ENCODE data around the gene POLL.
"Not testable (repeated sequence)": the region's sequence is repeated elsewhere in the genome, so short reads cannot be mapped to it uniquely, and the experiment has no call there.

POLL gene

DNA sequence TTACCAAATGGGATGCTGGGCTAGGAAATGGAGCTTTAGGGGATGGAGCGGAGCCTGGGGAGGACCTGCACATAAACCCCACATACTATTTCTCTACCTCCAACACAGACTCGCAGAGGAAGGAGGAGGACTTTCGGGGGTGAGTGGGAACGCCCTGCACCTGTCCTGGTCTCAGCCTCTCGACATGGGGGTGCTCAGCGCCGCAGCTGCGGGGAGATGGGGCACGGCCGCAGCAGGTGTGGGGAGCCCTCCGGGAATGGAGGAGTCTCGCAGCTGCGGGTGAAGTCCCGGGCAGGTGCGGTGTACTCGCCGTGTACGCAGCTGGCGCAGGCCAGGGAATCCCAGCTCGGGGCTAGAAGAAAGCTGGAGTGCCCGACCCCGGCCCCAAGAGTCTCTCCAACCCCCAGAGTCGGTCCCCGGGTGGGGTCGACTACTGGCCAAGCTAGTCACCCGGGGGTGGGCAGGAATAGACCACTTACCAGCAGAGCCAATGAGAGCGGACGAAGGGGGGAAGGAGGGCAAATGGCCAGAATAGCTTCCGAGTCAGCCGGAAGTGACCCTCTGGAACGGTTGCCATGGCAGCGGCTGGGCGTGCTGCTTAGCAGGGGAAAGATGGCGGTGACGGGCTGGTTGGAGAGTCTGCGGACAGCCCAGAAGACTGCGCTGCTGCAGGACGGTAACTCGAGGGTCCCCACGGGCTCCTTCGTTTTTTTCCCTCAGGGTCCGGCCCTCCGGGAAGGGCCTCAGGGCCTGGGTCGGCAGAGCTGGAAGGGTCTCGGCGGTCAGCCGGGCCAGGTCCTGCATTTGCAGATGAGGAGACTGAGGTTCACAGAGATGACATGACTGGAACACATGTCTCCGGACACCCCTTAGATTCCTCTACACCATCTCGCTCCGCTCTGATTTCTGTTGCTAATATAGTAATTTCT is at the start of gene POLL, which contains the start of gene DPCD:
TSS of gene POLL (minus strand) at position 533 of the 929 bp plus-strand sequence. CDS start 897 bp downstream, outside the sequence.
TSS of gene DPCD (plus strand) at position 597 of the 929 bp plus-strand sequence. CDS start at position 613, 16 bp downstream.
- DNase-seq (ENCODE audit: low spot score) = peak; percentile 98

DNA sequence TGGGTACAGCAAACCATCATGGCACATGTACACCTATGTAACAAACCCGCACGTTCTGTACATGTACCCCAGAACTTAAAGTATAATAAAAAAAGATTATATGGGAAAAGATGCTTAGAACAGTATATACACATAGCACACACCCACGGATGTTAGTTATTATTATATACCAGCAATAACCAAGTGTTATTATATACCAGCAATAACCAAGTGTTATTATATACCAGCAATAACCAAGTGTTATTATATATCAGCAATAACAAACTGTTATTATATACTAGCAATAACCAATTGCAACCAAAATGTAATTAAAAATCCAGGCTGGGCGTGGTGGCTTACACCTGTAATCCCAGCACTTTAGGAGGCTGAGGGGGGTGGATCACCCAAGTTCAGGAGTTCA is 45.5 kb upstream of the POLL start:
- not testable (repeated sequence) for DNase-seq (ENCODE audit: low spot score)

DNA sequence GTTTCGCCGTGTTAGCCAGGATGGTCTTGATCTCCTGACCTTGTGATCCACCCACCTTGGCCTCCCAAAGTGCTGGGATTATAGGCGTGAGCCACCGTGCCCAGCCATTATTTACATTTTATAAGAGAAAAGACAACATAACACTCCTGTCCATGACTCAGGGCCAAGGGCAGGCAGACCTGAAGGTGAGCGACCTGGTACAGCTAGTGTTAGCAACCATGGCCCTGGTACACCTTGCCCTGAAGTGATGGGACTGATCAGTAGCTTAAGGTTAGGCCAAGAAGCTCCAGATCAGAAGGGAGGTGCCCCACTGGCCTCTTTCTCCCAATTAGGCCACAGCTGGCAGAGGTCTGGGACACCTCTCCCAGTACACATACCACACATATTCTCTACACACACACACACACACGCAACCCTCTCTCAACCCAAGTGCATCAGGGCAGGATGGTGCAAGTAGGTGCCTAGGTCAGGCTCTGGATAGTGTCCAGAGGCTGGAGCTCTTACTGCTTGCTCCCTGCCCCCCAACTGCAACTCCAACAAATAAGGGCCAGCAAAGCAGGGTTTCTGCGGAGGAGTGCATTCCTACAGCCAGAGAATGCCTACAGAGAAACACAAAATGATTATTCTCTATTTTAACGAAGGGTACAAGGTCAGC is 43.9 kb upstream of the POLL start:
- DNase-seq (ENCODE audit: low spot score) = no peak

DNA sequence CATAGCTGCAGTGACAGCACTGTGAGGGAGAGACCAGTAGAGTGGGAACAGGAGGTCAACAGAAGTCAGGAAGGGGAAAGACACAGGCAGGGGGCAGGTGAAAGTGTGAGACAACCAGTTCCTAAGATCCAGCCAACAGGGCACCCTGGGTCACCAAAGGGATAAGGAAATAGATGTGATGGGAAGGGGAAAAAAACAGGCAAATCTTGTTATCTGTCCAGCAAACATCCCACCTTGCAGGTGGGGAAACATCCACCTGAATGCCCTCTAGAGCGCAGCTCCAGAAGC is 42.5 kb upstream of the POLL start:
- DNase-seq (ENCODE audit: low spot score) = no peak

DNA sequence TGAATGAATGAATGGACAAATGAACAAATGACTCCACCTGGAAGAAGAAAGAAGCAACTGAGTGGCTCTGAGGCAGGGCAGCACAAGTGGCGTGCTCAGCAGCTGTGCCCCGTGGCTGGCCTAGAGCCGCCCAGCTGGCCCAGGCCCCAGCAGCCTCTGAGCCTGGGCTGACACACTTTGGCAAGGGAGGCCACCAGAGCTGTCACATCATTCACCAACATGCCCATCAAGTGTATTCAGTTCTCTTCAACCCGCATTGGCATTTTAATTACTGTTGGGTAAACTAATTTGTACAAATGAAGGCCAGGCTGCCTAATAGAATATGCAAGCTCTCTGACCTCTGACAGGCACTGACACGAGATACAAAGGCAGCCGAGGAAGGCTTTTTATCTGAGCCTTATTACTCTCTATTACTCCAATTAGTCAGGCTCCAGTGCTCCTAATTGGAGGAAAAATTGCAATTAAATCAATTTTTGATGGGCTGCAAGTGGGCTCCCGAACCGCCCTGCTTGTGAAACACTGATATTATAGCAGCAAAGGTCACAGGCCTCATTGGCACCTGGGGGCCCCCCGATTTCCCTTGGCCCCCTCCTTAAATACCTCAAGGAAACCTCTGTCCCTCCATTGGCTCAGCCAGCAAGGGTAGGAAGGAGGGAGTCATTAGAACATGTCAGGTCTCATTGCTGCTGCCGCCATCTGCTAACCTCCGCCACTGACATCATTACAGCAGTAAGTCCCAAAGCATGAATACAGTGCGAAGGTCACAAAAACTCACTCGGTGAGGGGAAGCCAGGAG is 42.0 kb upstream of the POLL start:
- DNase-seq (ENCODE audit: low spot score) = no peak

DNA sequence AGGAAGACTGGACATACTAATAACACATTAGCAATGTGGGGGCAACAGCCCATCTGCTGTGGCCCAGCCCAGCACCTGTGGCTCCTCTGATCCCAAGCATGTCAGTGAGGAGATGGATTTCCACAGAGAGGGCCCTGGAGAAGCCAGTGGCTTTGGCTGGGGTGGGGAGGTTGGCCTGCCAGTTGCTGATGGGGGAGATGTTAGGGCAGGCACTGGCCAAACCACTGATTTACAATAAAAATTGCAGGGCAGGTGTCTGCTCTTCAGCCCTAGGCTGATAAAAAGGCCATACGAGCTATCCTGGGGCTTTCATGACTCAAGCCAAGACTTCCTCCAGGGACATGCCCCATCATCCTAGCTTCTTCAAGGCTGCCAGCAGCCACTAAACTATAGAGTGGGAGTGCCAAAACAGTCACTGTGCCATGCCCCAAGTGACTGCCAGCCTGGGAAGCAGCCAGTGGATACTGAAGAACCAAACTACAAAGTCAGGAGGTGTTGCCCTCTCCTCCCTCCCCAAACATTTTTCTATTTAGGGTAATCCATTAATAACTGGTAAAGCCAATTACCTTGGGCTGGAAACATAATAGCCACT is 37.9 kb upstream of the POLL start:
- DNase-seq (ENCODE audit: low spot score) = no peak

DNA sequence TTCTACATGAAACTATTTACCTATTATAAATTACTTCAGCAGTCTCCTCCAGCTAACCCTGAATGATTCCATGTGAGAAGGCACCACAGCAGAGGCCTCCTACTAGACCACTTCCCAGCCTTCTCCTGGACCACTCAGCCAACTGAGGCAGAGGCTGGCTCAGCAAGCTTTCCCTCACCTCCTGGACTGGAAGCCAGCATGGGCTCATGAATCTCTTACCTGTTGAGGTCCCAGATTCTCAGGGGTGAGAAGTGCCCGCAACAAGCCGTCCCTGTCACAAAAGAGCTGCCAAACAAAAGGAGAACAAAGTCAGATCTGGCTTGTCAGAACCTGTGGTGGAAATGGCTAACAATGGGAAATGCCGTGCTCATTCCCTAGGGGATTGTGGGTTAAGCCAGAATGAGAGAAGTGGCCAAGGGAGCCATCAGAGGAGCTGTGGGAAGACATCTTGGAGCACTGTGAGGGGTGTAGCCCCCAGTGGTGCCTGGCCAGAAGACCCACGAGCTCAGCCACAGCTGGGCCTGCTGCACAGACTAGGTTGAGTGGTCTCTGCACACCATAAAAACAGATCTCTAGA is 36.6 kb upstream of the POLL start:
- no peak for DNase-seq (ENCODE audit: low spot score)

DNA sequence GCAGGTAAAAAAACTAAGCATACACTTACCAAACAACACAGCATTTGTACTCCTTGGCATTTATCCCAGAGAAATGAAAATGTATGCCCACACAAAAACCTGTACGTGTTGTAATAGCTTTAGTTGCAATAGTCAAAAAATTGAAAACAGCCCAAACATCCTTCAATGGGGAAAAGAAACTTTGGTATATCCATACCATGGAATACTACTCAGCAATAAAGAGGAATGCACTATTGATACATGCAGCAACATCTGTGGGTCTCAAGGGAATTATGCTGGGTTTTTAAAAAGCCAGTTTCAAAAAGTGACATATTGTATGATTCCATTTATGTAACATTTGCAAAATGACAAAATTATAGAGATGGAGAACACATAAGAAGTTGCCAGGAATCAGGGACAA is 35.5 kb upstream of the POLL start:
- no peak for DNase-seq (ENCODE audit: low spot score)

DNA sequence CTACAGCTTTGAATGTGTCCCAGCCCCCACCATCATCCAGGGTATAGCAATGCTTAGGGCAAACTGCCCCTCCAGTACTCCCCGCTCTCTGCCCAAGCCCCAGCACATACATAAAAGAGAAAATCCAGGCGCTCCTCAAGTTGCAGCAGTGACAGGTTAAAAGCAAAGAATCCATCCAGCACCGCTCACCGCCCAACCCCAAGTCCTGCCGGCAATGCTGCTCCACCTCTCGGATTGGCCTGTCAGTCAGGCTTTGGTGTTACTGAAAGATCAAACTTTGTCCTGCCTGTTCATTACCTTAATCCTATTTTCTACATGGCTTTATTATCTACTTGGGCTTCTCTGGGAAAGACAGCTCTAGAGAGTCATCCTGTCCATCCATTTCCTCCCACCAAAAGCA is 31.9 kb upstream of the POLL start:
- DNase-seq (ENCODE audit: low spot score) = no peak

DNA sequence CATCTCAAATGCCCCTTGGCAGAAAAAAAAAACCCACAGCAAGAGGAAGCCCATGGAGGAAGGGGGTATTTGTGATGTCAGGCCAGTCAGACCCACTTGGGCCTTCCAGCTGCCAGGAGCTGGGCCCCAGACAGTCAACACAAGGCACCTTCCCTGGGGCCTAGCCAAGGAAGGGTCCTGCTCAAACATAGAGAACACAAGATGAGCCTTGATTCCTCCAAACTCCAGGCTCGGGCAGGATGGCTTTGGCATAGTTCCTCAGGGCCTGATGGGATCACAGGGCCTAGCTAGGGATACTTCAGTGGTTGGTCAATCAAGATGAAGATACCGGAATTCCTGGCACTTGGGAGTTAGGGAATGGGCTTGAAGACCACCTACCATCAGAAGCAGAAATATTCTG is 30.8 kb upstream of the POLL start:
- no peak for DNase-seq (ENCODE audit: low spot score)

DNA sequence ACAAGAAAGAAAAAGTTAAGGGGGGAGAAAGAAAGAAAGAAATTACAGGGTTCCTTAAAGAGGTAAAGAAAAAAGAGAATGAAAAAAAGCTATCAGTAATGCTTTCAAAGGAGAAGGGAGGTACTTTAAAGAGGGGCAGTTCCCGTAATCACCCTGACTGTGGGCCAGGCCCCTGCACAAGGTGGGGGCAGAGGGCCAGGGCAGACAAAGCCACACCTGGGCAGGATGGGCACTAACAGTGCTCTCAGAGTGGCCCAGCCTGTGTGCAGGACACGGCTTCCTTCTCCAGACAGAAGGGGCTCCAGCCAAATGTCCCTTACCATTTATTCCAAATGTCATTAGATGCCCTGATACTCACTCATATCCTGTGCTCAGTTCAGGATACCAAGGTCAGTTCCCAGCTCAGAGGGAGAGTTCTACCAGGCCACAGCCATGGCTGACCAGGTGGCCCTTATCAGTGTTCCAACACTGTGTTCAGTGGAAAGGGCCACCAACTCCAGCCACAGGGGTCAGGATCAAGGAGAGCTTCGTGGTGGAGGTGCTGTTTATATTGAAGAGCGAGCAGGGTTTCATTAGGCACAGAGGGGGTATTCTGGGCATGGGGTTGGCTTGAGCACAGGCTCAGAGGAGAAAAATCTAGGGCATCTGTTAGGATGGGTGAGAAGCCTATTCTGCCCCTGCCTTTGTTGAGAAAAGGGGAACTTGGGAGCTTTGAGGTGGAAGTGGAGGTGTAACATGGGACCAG is 29.9 kb upstream of the POLL start:
- DNase-seq (ENCODE audit: low spot score) = no peak

DNA sequence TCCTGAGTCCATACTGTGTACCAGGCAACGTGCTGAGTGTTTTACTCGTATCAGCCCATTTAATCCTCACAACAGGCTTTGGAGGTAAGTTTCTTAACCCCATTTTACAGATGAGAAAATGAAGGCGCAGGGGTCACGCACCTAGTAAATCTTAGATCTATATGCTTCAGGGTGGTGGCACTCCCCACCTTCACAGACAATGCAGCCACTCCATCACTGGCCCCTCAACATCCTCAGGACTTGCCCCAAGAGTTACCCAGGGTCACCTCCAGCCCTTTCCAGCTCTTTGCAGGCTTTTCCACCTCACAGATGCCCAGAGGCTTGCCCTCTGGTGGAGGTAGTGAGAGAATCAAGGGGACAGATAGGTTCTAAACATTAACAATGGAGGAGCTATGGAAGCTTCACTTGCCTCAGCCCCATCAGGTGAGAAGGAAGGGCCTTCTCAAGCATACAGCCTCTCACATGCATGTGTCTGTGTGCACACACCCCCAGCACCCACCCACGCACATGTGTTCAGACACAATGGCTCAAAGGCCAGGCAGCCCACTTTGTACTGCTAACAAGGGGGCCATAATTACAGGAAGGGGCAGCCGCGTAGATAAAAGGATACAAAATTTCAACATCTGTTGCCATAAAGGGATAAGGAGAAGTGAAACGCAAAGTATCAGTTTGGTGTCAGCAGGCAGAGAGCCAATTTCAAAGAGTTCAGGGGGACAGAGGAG is 29.2 kb upstream of the POLL start:
- no peak for DNase-seq (ENCODE audit: low spot score)

DNA sequence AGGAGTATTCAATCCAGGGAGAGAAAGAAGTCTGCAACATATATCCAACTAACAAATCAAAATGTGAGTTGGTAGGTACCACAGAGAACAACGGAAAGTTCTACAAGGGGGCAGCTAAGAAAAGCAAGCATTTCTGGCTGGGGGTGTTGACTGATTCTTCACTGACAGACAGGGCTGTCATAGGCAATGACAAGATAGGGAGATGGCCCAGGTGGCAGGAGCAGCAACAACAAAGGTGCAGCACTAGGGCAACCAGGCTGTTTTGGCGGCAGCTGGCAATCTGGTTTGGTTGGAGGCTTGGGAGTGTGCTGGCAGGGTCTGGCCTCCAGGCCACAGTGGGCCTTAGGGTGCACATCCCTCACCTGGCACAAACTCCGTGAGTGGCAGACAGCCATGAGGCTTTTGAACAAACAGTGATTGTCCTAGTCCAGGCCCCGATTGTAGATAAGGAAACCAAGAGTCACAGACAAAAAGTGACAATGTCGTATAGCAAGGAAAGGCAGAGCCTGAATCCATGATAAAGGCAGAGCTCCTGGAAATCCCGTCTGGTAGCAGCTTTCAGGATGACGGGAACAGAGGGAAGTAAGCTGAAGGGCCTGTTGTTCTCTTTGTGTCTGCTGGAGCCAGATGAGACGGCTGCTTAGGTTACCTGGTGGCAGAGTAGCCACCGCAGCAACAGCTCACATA is 28.5 kb upstream of the POLL start:
- DNase-seq (ENCODE audit: low spot score) = no peak

DNA sequence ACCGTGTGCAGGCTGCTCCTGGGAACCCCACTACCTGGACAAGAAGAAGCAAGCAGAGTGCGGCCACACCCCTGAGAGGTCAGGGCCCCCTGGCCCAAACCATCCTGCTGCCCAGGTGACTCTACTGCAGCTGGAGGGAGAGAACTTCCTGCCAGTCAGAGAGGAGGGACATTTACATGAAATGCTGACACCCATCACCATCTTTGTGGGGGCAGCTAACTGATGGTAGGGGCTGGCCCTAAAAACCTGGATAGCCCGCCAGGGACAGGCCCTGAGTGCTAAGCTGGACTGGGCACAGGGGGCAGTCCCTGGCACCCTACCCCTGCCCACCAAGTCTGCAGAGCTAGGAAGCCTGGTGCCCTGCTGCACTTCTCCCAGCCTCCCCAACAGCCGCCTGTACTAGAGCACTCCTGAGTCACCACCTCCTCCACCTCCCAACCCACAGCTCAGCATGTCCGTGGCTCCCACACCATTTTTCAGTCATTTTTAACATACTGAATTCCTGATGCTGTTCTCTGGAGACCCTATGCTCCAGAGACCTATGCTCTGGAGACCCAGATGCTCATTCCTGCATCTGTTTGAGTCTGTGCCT is 27.6 kb upstream of the POLL start:
- no peak for DNase-seq (ENCODE audit: low spot score)

DNA sequence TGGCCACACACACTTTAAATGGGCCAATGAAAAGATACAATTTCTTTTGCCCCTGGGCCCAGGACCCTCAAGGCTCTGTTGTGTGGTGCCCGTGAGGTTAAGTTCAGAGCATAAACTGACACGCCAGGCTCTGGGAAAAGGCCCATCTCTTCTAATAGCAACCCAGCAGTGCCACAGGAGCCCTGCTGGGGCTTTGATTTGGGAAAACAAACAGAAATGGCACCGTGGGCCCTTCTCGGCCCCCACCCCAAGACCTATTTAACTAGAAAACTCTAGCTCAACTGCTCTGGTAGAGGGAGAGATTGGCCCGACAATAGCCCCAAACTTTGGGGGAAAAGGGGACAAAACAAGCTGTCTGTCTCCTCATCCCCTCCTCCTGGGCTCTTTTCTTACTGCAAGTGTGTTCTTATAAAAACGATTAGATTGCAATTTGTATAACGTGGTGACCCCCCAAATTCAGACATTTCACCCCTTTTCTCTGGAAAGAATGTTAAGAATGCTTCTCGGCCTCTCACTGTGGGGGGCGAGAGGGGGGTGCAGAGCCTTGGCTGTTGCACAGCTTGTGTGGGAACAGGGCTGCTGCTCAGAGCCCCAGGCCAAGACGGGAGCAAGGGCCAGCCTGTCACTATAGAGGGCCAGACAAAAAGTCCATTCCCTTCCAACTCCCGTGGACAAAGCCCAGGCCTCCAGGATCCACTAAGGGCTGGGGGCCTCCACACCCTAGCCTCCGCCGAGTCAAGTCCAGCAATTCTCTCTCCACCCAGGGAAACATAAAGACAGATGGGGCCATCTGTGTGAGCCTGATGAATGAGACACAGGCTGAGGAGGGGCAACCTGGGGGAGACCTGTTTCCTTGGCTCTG is 26.8 kb upstream of the POLL start:
- no peak for DNase-seq (ENCODE audit: low spot score)

DNA sequence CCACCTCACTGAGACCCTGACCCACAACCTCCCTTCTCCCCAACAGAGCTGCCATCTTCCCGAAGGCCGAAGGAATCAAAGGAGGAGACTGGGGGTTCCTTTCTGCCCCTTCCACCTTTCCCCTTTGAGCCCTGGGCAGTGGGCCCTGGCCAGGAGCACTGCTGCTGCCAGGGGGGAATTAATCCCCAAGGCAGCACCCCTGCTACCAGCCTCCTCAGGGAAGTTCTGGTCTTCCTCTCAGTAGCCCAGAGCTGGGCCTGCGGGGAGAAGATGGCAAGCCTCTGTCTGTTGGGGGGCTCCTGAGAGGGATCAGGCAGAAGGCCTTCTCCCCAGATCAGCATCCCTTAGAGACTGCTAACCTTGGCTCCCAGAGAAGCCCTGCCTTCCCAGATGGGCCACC is 25.6 kb upstream of the POLL start:
- DNase-seq (ENCODE audit: low spot score) = no peak

DNA sequence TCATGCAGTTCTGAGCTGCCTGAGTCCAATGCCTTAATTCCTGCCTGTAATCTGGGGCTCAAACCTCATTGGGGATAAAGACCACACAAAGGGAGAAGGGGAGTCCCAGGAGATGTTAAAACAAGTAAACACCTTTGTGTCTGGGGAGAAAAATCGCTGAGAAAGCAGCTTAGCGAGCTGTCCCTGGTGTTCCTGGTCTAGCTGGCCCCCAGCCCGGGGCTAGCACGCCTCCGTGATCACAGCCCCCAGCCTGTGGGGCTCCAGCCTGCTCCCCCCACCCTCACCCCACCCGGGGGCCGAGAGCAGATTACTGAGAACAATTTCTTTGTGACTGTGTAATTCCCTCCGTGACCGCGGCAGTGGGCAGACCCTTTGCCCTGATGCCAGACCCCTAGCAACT is 24.8 kb upstream of the POLL start:
- no peak for DNase-seq (ENCODE audit: low spot score)

DNA sequence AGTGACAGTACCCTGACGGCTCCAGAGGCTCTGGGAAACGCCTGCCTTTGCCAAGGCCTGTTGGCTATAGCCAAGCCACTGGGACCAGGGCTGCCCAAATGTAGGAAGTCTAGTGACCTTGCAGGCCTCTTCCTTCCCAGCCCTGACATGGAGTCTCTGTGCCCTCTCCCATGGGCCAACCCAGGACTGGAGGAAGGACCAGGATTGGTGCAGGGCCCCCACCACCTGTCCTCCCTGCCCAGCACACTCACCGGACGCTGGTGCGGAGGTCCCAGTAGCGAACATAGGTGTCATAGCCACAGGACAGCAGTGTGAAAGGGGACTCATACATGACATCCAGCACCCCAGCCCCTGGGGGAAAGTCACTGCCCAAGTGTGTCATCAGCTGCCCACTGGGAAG is 24.0 kb upstream of the POLL start:
- DNase-seq (ENCODE audit: low spot score) = no peak

All from GM03348 (cell line).